Skeletal muscle tissue (tissue), 4 donors: Measurements from ENCODE around the gene RHBDD1. TPM values are rescaled to one million over a fixed set of nuclear protein-coding genes. Genes with fewer than 3 reads are reported as not detected.

Experiments
- H3K27ac ChIP-seq: one replicate; pipeline ENCODE4 v1.7.0; 2013; ENCODE audit warnings: mild to moderate bottlenecking, low read depth, low read length, inconsistent platforms
- H3K27me3 ChIP-seq, 3 donors: one replicate each; pipeline ENCODE4 v1.7.0; 2013; ENCODE audit warnings: low read length in 3 of 3; ENCODE audit not compliant: control insufficient read depth in 3 of 3, insufficient read depth in 3 of 3
- H3K36me3 ChIP-seq, 3 donors: one replicate each; pipeline ENCODE4 v1.7.0; 2013; ENCODE audit warnings: low read length in 3 of 3; ENCODE audit not compliant: control insufficient read depth in 3 of 3, insufficient read depth in 3 of 3
- H3K4me1 ChIP-seq, 3 donors: one replicate each; pipeline ENCODE4 v1.7.0; 2013; ENCODE audit warnings: low read length in 3 of 3, mild to moderate bottlenecking in 3 of 3; ENCODE audit not compliant: control insufficient read depth in 3 of 3, insufficient read depth in 3 of 3
- H3K4me3 ChIP-seq, 3 donors: one replicate each; pipeline ENCODE4 v1.7.0; 2013; ENCODE audit warnings: low read length in 3 of 3
- H3K9ac ChIP-seq, 3 donors: one replicate each; pipeline ENCODE4 v1.7.0; 2013; ENCODE audit warnings: low read length in 3 of 3, mild to moderate bottlenecking in 3 of 3, moderate library complexity in 2 of 3, low read depth in 1 of 3
- H3K9me3 ChIP-seq, 3 donors: one replicate each; pipeline ENCODE4 v1.7.0; 2013; ENCODE audit warnings: low read length in 3 of 3; ENCODE audit not compliant: control insufficient read depth in 3 of 3
- total RNA-seq: library from RNA; depleted of rRNA; stranded (reverse); fragments of >200 nt; gene quantifications from one replicate; pipeline ENCODE4 v1.2.3, GENCODE V29; 2014
- donor health status: Osteomylitis.

RHBDD1 gene
- total RNA-seq, 1 donor from 2014 or later, result 37.6 TPM

DNA sequence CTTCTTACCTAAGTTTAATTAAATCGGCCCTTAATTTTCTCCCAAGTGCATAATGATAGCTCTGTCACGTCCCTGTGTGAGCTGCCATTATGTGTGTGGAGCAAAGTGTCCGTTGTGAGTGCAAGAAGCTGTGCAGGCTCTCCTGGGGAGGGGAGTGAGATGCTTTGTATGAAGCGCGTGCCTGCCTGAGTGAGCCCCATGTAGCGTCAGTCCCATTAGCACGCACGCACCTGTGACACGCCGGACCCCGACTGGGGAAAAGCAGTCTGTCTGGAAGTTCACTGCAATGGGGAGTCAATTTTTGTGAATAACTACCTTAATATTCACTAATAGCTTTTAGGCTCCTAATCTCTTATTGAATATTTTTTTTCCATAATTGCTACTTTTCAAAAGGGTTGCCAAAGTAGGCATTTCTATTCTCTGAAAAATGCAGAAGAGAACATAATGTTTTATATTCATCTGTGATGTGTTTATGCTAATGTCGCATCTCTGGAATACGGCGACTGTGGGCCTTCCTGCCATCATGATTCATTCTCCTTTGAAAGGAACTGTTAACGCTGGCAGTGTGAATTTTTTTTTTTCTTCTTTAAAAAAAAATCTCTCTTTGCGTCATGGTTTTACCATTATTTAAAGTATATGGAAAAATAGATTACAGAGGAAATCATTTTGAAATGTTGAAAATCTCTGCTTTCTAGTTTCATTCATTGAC lies 170.5 kb downstream of the RHBDD1 start:
- no peaks in the 10 kb centered on the region for H3K9me3 ChIP-seq
- H3K36me3 ChIP-seq, result peaks cover 2 to 5% (median 3%) of the 10 kb centered on the region in 3 donors
- H3K4me3 ChIP-seq, result no peak overlapping the region
- no peaks in the 10 kb centered on the region for H3K27me3 ChIP-seq
- H3K4me1 ChIP-seq, result no peaks in the 10 kb centered on the region
- no peak overlapping the region for H3K9ac ChIP-seq
- no peak overlapping the region for H3K27ac ChIP-seq

DNA sequence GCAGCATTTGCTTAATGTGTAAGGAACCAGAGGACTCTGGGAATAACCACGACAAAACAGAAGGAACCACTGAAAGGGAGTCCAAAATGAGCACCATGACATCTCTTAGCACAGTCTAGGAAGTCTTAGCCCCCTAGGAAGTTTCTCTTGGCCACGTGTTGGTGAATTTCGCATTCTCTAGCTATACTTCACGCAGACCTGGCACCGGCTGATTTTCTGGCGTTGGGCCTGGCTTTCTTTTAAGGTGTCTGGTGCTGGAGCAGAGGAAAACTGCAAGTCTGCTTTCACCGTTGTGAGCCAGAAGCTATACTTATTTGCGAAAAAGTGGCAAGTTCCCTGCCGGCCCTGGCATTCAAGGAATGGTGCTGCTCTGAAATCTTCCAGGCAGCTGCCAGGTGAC lies 171.3 kb downstream of the RHBDD1 start:
- Histone ChIP-seq H3K27me3 (no peaks in the 10 kb centered on the region), H3K36me3 (peaks cover 2 to 5% (median 3%) of the 10 kb centered on the region in 3 donors), H3K27ac (no peak overlapping the region), H3K4me1 (no peaks in the 10 kb centered on the region), H3K9me3 (no peaks in the 10 kb centered on the region), H3K4me3 (no peak overlapping the region), H3K9ac (no peak overlapping the region)

DNA sequence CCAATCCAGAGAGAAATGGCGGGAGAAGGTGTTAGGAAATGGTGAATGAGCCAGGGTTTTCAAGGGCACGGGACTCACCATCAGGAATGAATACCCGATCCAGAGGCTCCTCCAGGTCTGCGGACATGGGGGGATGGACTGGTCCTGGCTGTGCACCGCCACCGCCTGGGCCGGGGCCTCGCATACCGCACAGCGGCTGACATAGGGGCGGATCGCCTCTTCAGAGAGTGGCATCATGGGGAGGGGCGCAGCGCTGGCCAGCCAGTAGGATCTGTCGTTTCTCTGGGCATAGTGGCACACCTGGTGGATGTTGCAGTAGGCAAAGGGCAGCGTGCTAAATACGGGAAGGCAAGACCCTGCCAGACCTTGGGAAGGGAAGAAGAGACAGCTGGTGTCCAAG lies 172.1 kb downstream of the RHBDD1 start:
- H3K27ac ChIP-seq, result no peak overlapping the region
- no peak overlapping the region for H3K9ac ChIP-seq
- no peaks in the 10 kb centered on the region for H3K4me1 ChIP-seq
- no peak overlapping the region for H3K4me3 ChIP-seq
- H3K27me3 ChIP-seq, result no peaks in the 10 kb centered on the region
- peaks cover 2 to 5% (median 3%) of the 10 kb centered on the region in 3 donors for H3K36me3 ChIP-seq
- no peaks in the 10 kb centered on the region for H3K9me3 ChIP-seq

DNA sequence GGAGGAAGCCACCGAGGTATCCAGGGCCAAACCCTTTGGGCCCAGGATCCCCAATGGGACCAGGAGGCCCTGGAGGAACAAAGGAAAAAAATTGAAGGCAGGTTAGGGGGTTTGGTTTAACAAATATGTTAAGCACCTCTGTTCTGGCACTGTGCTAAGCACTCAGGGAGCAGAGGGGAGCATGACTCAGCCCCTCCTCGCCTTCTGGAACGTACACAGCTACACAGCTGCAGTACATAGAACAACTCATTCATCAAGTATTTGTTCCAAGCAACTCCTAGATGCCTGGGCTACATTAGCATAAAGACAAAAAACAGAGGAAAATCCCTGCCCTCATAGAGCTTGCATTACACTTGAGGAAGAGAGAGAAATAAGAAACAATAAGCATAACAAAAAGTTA lies 174.6 kb downstream of the RHBDD1 start:
- Histone ChIP-seq H3K4me3 (no peak overlapping the region), H3K27ac (no peak overlapping the region), H3K9ac (no peak overlapping the region), H3K36me3 (peaks cover 0 to 5% (median 3%) of the 10 kb centered on the region in 3 donors), H3K27me3 (no peaks in the 10 kb centered on the region), H3K4me1 (no peaks in the 10 kb centered on the region), H3K9me3 (no peaks in the 10 kb centered on the region)

DNA sequence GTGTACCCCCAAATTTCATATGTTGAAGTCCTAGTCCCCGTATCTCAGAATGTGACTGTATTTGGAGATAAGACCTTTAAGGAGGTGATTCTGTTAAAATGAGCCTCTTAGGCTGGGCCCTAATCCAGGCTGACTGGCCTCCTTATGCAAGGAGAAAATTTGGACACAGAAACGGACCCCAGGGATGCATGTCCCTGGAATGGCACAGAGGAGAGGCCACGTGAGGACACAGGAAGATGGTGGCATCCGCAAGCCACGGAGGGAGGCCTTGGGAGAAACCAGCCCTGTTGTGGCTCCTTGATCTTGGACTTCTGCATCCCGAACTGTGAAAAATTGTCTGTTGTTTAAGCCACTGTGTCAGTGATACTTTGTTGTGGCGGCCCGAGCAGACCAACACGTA lies 177.5 kb downstream of the RHBDD1 start:
- no peak overlapping the region for H3K4me3 ChIP-seq
- peaks cover 0 to 3% (median 0%) of the 10 kb centered on the region in 3 donors for H3K36me3 ChIP-seq
- no peaks in the 10 kb centered on the region for H3K9me3 ChIP-seq
- H3K9ac ChIP-seq, result no peak overlapping the region
- no peaks in the 10 kb centered on the region for H3K27me3 ChIP-seq
- no peak overlapping the region for H3K27ac ChIP-seq
- no peaks in the 10 kb centered on the region for H3K4me1 ChIP-seq

DNA sequence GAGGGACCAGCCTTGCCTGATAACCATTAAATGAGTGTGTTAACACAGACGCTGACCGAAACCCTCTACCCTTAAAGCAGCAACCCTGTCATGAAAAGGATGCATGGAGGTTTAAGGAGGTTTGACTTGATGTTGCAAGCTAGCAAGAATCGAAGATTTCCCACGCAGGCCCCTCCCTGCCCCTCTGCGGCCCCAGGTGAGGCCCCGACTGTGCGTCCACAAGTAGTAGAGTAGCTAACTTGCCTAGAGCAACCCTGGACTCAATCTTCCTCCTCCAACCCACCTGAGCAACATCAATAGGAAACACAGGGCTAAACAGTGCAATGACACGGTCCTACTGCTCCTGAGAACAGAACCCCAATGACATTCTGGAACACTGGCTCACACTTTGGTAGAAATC lies 178.0 kb downstream of the RHBDD1 start:
- H3K27ac ChIP-seq, result no peak overlapping the region
- no peak overlapping the region for H3K4me3 ChIP-seq
- H3K27me3 ChIP-seq, result no peaks in the 10 kb centered on the region
- H3K36me3 ChIP-seq, result peaks cover 0 to 3% (median 2%) of the 10 kb centered on the region in 3 donors
- H3K4me1 ChIP-seq, result no peaks in the 10 kb centered on the region
- H3K9ac ChIP-seq, result no peak overlapping the region
- no peaks in the 10 kb centered on the region for H3K9me3 ChIP-seq

DNA sequence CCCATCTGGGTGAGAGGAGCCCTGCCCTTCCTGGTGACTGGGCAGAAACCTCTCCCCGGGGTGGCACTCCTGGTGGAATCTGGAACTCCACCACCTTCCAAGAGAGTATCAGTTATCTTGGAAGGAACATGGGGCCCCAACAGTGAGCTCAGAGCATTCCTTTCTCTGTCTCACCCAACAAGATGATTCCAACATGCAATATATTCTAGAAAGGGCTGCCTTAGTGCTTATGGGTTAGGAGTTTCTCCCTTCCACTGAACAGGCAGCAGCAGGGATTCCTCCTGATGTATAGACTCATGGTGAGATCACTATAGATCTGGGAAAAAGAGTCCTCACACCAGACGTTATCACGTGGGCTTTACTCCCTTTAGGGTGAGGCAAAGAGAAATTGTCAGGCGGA lies 181.0 kb downstream of the RHBDD1 start:
- no peak overlapping the region for H3K4me3 ChIP-seq
- H3K9me3 ChIP-seq, result no peaks in the 10 kb centered on the region
- peaks cover 0 to 4% (median 1%) of the 10 kb centered on the region in 3 donors for H3K36me3 ChIP-seq

DNA sequence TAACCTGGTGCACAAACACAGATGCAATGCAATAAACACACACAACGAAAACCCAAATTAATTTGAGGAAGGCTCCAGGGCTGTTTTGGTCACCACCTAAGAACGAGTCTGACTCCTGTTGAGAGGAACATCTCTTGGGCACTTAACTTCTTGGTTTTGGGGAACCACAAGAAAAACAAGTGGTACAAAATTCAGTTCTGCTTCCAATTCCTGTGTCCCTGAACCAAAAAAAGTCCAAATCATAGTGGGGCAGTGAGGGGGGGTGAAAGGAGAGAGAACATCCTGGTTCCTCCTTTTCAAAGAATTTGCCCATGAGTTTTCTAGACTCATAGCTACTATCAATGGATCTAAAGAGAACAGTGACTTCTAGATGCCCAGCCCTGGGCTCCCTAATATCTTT lies 184.6 kb downstream of the RHBDD1 start:
- no peaks in the 10 kb centered on the region for H3K9me3 ChIP-seq
- H3K27ac ChIP-seq, result no peak overlapping the region
- no peak overlapping the region for H3K4me3 ChIP-seq
- H3K4me1 ChIP-seq, result no peaks in the 10 kb centered on the region
- H3K27me3 ChIP-seq, result no peaks in the 10 kb centered on the region
- H3K36me3 ChIP-seq, result peaks cover 4 to 8% (median 4%) of the 10 kb centered on the region in 3 donors
- H3K9ac ChIP-seq, result no peak overlapping the region

More for the DNA sequence above, 181.0 kb downstream of the RHBDD1 start:
- no peak overlapping the region for H3K27ac ChIP-seq
- H3K9ac ChIP-seq, result no peak overlapping the region
- no peaks in the 10 kb centered on the region for H3K4me1 ChIP-seq
- H3K27me3 ChIP-seq, result no peaks in the 10 kb centered on the region

DNA sequence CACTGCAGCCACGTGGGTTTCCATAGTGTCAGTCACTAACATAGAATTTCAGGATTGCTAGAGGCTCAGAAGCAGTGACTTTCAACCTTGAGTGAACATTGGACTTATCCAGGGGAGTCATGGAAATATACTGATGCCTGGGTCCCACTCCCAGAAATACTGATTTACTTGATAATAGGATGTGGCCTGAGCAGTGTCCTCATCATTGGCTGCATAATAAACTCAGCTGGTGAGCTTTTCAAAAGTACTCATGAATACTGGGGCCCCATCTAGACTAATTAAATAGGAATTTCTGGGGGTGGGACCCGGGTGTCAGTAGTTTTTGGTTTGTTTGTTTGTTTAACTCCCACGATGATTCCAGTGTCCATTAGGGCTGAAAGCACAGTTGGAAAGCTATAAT lies 186.8 kb downstream of the RHBDD1 start:
- H3K36me3 ChIP-seq, result peaks cover 4 to 11% (median 4%) of the 10 kb centered on the region in 3 donors

DNA sequence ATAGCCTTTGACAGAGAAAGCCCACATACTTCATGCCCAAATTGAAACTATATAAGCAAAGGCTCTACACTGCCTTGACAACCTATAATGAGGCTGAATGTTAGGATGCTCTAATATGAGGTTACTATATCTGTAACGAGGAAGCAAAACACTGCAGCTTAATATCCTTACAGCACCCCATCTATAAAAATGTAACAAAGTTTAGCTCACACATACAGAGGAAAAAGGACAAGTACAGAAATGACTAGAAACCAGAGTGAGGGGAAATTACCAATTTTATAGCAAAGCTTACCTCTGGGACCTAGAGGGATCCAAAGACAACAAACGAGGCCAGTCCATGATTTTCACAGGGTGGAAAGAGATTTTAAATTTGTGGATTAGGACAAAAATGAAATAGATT lies 189.7 kb downstream of the RHBDD1 start:
- no peaks in the 10 kb centered on the region for H3K4me1 ChIP-seq
- no peaks in the 10 kb centered on the region for H3K27me3 ChIP-seq
- no peak overlapping the region for H3K9ac ChIP-seq
- no peaks in the 10 kb centered on the region for H3K9me3 ChIP-seq
- H3K36me3 ChIP-seq, result peaks cover 4 to 16% (median 9%) of the 10 kb centered on the region in 3 donors
- no peak overlapping the region for H3K4me3 ChIP-seq
- no peak overlapping the region for H3K27ac ChIP-seq

More for the DNA sequence above, 186.8 kb downstream of the RHBDD1 start:
- no peaks in the 10 kb centered on the region for H3K27me3 ChIP-seq
- H3K9ac ChIP-seq, result no peak overlapping the region
- no peaks in the 10 kb centered on the region for H3K4me1 ChIP-seq
- H3K9me3 ChIP-seq, result no peaks in the 10 kb centered on the region
- H3K27ac ChIP-seq, result no peak overlapping the region
- H3K4me3 ChIP-seq, result no peak overlapping the region
